Spleen (tissue), 11 donors: ENCODE results near the gene SASH1. TPM values are rescaled to one million over a fixed set of nuclear protein-coding genes. Genes with fewer than 3 reads are reported as not detected.
A peak's percentile ranks its signal among the peaks of the same experiment; 100 is the strongest.

Experiments used
- DNase-seq: peaks from one replicate; pipeline ENCODE4 v3.0.0-alpha.2; 2020
- H3K27ac ChIP-seq, 8 donors: fragments of 200-600 bp; sonication (generic) in 7 of 8; 1 replicate in 4 of 8; 2 replicates in 4 of 8; pipeline versions ENCODE4 v1.5.0 to v1.8.0; 2016 to 2021; ENCODE audit warnings: inconsistent platforms in 4 of 8, mild to moderate bottlenecking in 4 of 8, moderate library complexity in 1 of 8
- H3K27me3 ChIP-seq, 7 donors: fragments of 200-600 bp; sonication (generic) in 6 of 7; replicated peaks in 1 of 7; 1 replicate in 4 of 7; 2 replicates in 3 of 7; pipeline versions ENCODE4 v1.5.0 to v1.8.0; 2016 to 2021; ENCODE audit warnings: inconsistent platforms in 3 of 7, mild to moderate bottlenecking in 1 of 7
- H3K36me3 ChIP-seq, 6 donors: fragments of 200-600 bp; sonication (generic) in 5 of 6; 1 replicate in 4 of 6; 2 replicates in 2 of 6; pipeline versions ENCODE4 v1.5.0 to v1.8.0; 2016 to 2021; ENCODE audit warnings: inconsistent platforms in 2 of 6
- H3K4me1 ChIP-seq, 6 donors: fragments of 200-600 bp; sonication (generic) in 5 of 6; 1 replicate in 3 of 6; 2 replicates in 3 of 6; pipeline versions ENCODE4 v1.5.0 to v1.8.0; 2016 to 2021; ENCODE audit warnings: inconsistent platforms in 3 of 6
- H3K4me3 ChIP-seq, 8 donors: fragments of 200-600 bp; sonication (generic) in 7 of 8; 1 replicate in 4 of 8; 2 replicates in 4 of 8; pipeline versions ENCODE4 v1.5.0 to v1.8.0; 2016 to 2021; ENCODE audit warnings: inconsistent platforms in 4 of 8, mild to moderate bottlenecking in 4 of 8, moderate library complexity in 2 of 8
- H3K9me3 ChIP-seq, 8 donors: fragments of 200-600 bp; sonication (generic) in 7 of 8; 1 replicate in 4 of 8; 2 replicates in 4 of 8; pipeline versions ENCODE4 v1.5.0 to v1.8.0; 2016 to 2021; ENCODE audit warnings: inconsistent platforms in 4 of 8
- POLR2A ChIP-seq, 3 donors: fragments of 450-650 bp; IDR thresholded peaks; one replicate each; pipeline ENCODE4 v1.5.1; 2017; ENCODE audit warnings: antibody characterized with exemption in 3 of 3, mild to moderate bottlenecking in 1 of 3
- POLR2AphosphoS5 ChIP-seq, 3 donors: sonication (generic); formaldehyde crosslinking; IDR thresholded peaks; one replicate each; pipeline ENCODE4 v1.5.1; 2017; ENCODE audit warnings: antibody characterized with exemption in 3 of 3
- WGBS, 5 donors: extraction: QIAGEN DNeasy Blood & Tissue Kit in 3 of 5; methylation state at CpG; one replicate each; pipeline versions ENCODE4 v1.1.5 to v1.1.7; 2013 to 2018; 5-methylcytosine and 5-hydroxymethylcytosine counted together
- intact Hi-C: fragments of 100-400 bp; cut with DNase I; formaldehyde crosslinking; loops from one replicate; pipeline ENCODE4 v1.15.0; 2023; ENCODE audit warnings: low total_unique reads
- polyA plus RNA-seq, 3 donors: library from polyadenylated mRNA; stranded (reverse); fragments of 200-250 nt; gene quantifications; one replicate each; pipeline ENCODE4 v1.2.1, GENCODE V29; 2013
- total RNA-seq, 7 donors: library from RNA; depleted of rRNA in 3 of 7; stranded (reverse); fragments of >200 nt in 3 of 7; fragmentation: NEBNext Ultra II Directional in 4 of 7; extraction: Animal tissue kit (Norgen Biotek cat#: 25700) in 4 of 7; gene quantifications; one replicate each; pipeline versions ENCODE4 v1.1.0 to v1.2.1, GENCODE V29; 2016 to 2021
- TF ChIP-seq, protein P1 (sequence below), 11 experiments: fragments of 200-600 bp in 7 of 11; fragments of 450-650 bp in 4 of 11; sonication (generic) in 4 of 11; IDR thresholded peaks in 8 of 11; conservative IDR thresholded peaks in 3 of 11; 1 replicate in 7 of 11; 2 replicates in 4 of 11; pipeline versions ENCODE4 v1.4.0 to v1.8.0; 2016 to 2021; ENCODE audit warnings: antibody characterized with exemption in 11 of 11, inconsistent platforms in 4 of 11, mild to moderate bottlenecking in 1 of 11
- donor health status: healthy with polysubstance abuse.
- donor health status: DM: no; HTN: no; CAD: no; lungs with moderate emphysema.
- donor health status: DM: no; HTN: no; CAD: no.
- donor health status: Bipolar disorder and iron deficiency.
- donor health status: healthy.
- donor health status: DM: no; HTN: no; CAD: no.
- donor health status: DM: yes; HTN: yes; CAD: no.

Gene SASH1
- total and polyA plus RNA-seq, 10 donors = 3.9 to 103 (median 57.9) TPM

DNA sequence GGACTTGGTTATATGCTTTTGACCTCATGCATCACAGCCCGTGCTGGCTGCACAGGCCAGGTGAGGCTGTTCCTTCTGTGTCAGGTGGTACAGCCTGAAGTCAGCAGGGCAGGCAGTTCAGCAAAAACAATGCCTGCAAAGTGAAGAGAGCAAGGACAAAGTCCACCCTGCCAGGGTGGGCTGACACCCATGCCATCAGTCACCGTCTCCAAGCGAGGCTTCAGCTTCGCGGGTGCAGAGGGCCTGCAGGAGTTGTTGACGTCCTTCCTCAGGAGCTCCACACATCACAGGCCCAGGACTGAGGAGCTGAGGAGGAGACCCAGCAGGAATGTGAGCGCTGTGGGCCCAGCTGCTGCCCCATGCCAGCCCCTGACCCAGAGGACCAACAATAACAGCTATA lies 111.3 kb downstream of the SASH1 start:
- peaks cover 0 to 28% (median under 1%) of the 10 kb centered on the region in 6 donors for H3K4me1 ChIP-seq
- H3K36me3 ChIP-seq = no peaks in the 10 kb centered on the region
- WGBS, 5 donors = 93 to 96% (median 94%) methylated on average over 7 of the region's 7 CpGs
- intact Hi-C loops = no loop called here
- DNase-seq = no peak
- no peak overlapping the region for H3K4me3 ChIP-seq
- TF ChIP-seq POLR2A (IDR thresholded peaks at IDR 0.05) (no peak), POLR2AphosphoS5 (IDR thresholded peaks at IDR 0.05) (peak in 1 of 3 donors; percentile 41)
- no peaks in the 10 kb centered on the region for H3K9me3 ChIP-seq
- no peaks in the 10 kb centered on the region for H3K27me3 ChIP-seq
- no peak overlapping the region for H3K27ac ChIP-seq

- Histone ChIP-seq H3K36me3 (no peaks in the 10 kb centered on the region), H3K27me3 (no peaks in the 10 kb centered on the region), H3K4me1 (peaks cover 0 to 25% (median 0%) of the 10 kb centered on the region in 6 donors), H3K9me3 (no peaks in the 10 kb centered on the region), H3K27ac (peak overlapping the region in 4 of 8 donors; percentile 3 to 67 (median 40)), H3K4me3 (no peak overlapping the region)
- intact Hi-C loops = no loop called here
- 63 to 76% (median 75%) methylated on average over 9 to 10 of the region's 10 CpGs for WGBS, 5 donors
- TF ChIP-seq, protein P1, sequence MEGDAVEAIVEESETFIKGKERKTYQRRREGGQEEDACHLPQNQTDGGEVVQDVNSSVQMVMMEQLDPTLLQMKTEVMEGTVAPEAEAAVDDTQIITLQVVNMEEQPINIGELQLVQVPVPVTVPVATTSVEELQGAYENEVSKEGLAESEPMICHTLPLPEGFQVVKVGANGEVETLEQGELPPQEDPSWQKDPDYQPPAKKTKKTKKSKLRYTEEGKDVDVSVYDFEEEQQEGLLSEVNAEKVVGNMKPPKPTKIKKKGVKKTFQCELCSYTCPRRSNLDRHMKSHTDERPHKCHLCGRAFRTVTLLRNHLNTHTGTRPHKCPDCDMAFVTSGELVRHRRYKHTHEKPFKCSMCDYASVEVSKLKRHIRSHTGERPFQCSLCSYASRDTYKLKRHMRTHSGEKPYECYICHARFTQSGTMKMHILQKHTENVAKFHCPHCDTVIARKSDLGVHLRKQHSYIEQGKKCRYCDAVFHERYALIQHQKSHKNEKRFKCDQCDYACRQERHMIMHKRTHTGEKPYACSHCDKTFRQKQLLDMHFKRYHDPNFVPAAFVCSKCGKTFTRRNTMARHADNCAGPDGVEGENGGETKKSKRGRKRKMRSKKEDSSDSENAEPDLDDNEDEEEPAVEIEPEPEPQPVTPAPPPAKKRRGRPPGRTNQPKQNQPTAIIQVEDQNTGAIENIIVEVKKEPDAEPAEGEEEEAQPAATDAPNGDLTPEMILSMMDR (IDR thresholded peaks at IDR 0.05 in 8 of 11, conservative IDR thresholded peaks at IDR 0.05 in 3 of 11) = no peak
- peak in 1 of 3 donors; percentile 77 for TF ChIP-seq POLR2AphosphoS5 (IDR thresholded peaks at IDR 0.05)
- DNase-seq = no peak
Measured at GRCh38 chr6:148455225-148455624, 112.6 kb downstream of the SASH1 start.

DNA sequence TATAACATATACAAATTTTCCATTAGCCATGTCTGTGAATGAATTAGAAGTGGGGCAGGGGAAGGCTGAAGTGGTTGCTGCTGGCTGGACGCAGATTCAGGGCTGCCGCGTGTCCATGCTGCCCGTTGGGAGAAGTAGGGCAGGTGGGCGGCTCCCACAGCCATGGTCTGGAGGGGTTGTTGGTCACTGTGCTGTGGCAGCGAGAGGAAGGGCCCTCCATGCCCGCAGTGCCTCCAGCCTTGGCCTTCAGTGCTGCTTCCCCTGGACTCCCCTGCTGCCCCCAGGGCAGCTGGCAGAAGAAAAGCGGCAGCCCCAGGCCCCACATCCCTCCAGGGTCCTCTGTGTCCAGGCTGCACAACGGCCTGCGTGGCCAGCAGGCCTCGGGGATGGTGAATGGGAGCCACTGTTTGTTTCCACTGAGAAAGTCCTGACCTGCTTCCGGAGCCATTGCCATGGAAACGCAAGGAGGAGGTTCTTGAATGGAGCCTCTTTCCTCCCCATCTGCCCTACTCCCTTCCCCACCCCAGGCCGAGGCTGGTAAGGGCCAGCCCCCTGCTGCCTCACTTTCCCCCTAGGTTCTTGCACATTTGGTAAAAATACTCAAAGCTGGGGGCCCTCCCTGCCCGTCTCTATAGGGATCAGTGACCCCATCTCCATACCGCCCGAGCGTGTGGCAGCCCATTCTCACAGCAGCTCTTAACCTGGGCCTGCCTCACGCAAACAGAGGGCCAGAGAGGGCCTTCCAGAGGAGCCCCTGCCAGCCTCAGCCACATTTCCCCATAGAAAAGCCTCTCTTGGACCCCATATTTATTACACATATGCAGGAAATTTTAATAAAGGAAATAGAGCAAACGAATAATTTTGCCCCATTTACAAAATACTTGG lies 113.3 kb downstream of the SASH1 start:
- TF ChIP-seq POLR2A (IDR thresholded peaks at IDR 0.05) (no peak), POLR2AphosphoS5 (IDR thresholded peaks at IDR 0.05) (peak in 1 of 3 donors; percentile 37)
- TF ChIP-seq, protein P1 (IDR thresholded peaks at IDR 0.05 in 8 of 11, conservative IDR thresholded peaks at IDR 0.05 in 3 of 11) = no peak
- H3K4me1 ChIP-seq = peaks cover 0 to 25% (median 0%) of the 10 kb centered on the region in 6 donors
- no peak overlapping the region for H3K4me3 ChIP-seq
- 81 to 92% (median 83%) methylated on average over 17 to 20 of the region's 20 CpGs for WGBS, 5 donors
- intact Hi-C loops = no loop called here
- DNase-seq = no peak
- no peaks in the 10 kb centered on the region for H3K36me3 ChIP-seq
- H3K27ac ChIP-seq = peak overlapping the region in 4 of 8 donors; percentile 3 to 67 (median 37)
- no peaks in the 10 kb centered on the region for H3K27me3 ChIP-seq
- H3K9me3 ChIP-seq = no peaks in the 10 kb centered on the region

- peaks cover 0 to 13% (median 0%) of the 10 kb centered on the region in 6 donors for H3K4me1 ChIP-seq
- TF ChIP-seq POLR2AphosphoS5 (IDR thresholded peaks at IDR 0.05) = no peak
- no peak for TF ChIP-seq POLR2A (IDR thresholded peaks at IDR 0.05)
- TF ChIP-seq, protein P1 (IDR thresholded peaks at IDR 0.05 in 8 of 11, conservative IDR thresholded peaks at IDR 0.05 in 3 of 11) = no peak
- no peaks in the 10 kb centered on the region for H3K36me3 ChIP-seq
- intact Hi-C loops = no loop called here
- no peaks in the 10 kb centered on the region for H3K9me3 ChIP-seq
- no peaks in the 10 kb centered on the region for H3K27me3 ChIP-seq
- H3K4me3 ChIP-seq = no peak overlapping the region
- no peak for DNase-seq
- no peak overlapping the region for H3K27ac ChIP-seq
- 90 to 94% (median 91%) methylated on average over 10 of the region's 10 CpGs for WGBS, 5 donors
Measured at GRCh38 chr6:148457137-148457842, 114.7 kb downstream of the SASH1 start.
